Inflammatory macrophage treated with lipopolysaccharide for 1 hour (primary cell): ENCODE data around the gene NOM1.
"Not testable (repeated sequence)": the region's sequence is repeated elsewhere in the genome, so short reads cannot be mapped to it uniquely, and the experiment has no call there.

Experiments used
- DNase-seq, 2 donors: peaks; one replicate each; pipeline ENCODE4 v3.0.0-alpha.2; 2020 to 2022

Gene NOM1

GRCh38 chr7:156941393-156942182, 7.9 kb upstream of the NOM1 start:
- DNase-seq = no peak

GRCh38 chr7:156942708-156943090, 6.8 kb upstream of the NOM1 start:
- no peak for DNase-seq

GRCh38 chr7:156943091-156944041, 6.1 kb upstream of the NOM1 start:
- no peak for DNase-seq

- DNase-seq = no peak
Measured at GRCh38 chr7:156944876-156945275, 4.6 kb upstream of the NOM1 start.

- no peak for DNase-seq
Measured at GRCh38 chr7:156947120-156947843, 2.2 kb upstream of the NOM1 start.

GRCh38 chr7:156948361-156948760, 1.2 kb upstream of the NOM1 start:
- no peak for DNase-seq

GRCh38 chr7:156950381-156950858, 908 bp downstream of the NOM1 start:
- peak in 1 of 2 donors; percentile 11 for DNase-seq

- not testable (repeated sequence) for DNase-seq
Measured at GRCh38 chr7:156953215-156953614, 3.7 kb downstream of the NOM1 start.

- DNase-seq = no peak
Measured at GRCh38 chr7:156954941-156955340, 5.4 kb downstream of the NOM1 start.

GRCh38 chr7:156956727-156957126, 7.2 kb downstream of the NOM1 start:
- no peak for DNase-seq

- DNase-seq = no peak
Measured at GRCh38 chr7:156962145-156962544, 12.6 kb downstream of the NOM1 start.

- DNase-seq = no peak
Measured at GRCh38 chr7:156962897-156963296, 13.4 kb downstream of the NOM1 start.

GRCh38 chr7:156963472-156963871, 14.0 kb downstream of the NOM1 start:
- no peak for DNase-seq

GRCh38 chr7:156964971-156965370, 15.5 kb downstream of the NOM1 start:
- no peak for DNase-seq

GRCh38 chr7:156966387-156966786, 16.9 kb downstream of the NOM1 start:
- no peak for DNase-seq

- no peak for DNase-seq
Measured at GRCh38 chr7:156968183-156968582, 18.7 kb downstream of the NOM1 start.

GRCh38 chr7:156969972-156970420, 20.5 kb downstream of the NOM1 start:
- DNase-seq = peak in 1 of 2 donors; percentile 43

- no peak for DNase-seq
Measured at GRCh38 chr7:156975620-156976019, 26.1 kb downstream of the NOM1 start.

- no peak for DNase-seq
Measured at GRCh38 chr7:156979007-156979606, 29.6 kb downstream of the NOM1 start.

GRCh38 chr7:156979711-156980110, 30.2 kb downstream of the NOM1 start:
- no peak for DNase-seq

- DNase-seq = no peak
Measured at GRCh38 chr7:156984174-156984891, 34.8 kb downstream of the NOM1 start.
